Liver (tissue), 9 donors: Measurements from ENCODE around the gene NEUROG1. TPM values are rescaled to one million over a fixed set of nuclear protein-coding genes. Genes with fewer than 3 reads are reported as not detected.

ENCODE experiments used
- DNase-seq: peaks from one replicate; pipeline ENCODE4 v3.0.0-alpha.2; 2017; ENCODE audit warnings: low spot score
- H3K27ac ChIP-seq, 2 donors: one replicate each; pipeline ENCODE4 v1.7.0; 2013; ENCODE audit warnings: inconsistent platforms in 2 of 2, low read length in 2 of 2, control low read depth in 1 of 2, low read depth in 1 of 2, mild to moderate bottlenecking in 1 of 2
- H3K27me3 ChIP-seq, 4 donors: one replicate each; pipeline versions ENCODE4 v1.6.1 to v1.7.0; 2013; ENCODE audit warnings: low read length in 3 of 4, inconsistent platforms in 1 of 4, mild to moderate bottlenecking in 1 of 4, moderate library complexity in 1 of 4; ENCODE audit not compliant: control insufficient read depth in 4 of 4, insufficient read depth in 4 of 4
- H3K36me3 ChIP-seq, 4 donors: one replicate each; pipeline versions ENCODE4 v1.6.1 to v1.7.0; 2013; ENCODE audit warnings: low read length in 3 of 4, mild to moderate bottlenecking in 3 of 4, low read depth in 1 of 4, moderate library complexity in 1 of 4; ENCODE audit not compliant: control insufficient read depth in 4 of 4, insufficient read depth in 3 of 4
- H3K4me1 ChIP-seq, 4 donors: one replicate each; pipeline versions ENCODE4 v1.6.1 to v1.7.0; 2013; ENCODE audit warnings: low read length in 3 of 4, mild to moderate bottlenecking in 3 of 4, moderate library complexity in 1 of 4; ENCODE audit not compliant: control insufficient read depth in 4 of 4, insufficient read depth in 4 of 4
- H3K4me3 ChIP-seq, 3 donors: one replicate each; pipeline versions ENCODE4 v1.6.1 to v1.7.0; 2013; ENCODE audit warnings: low read length in 3 of 3, control low read depth in 1 of 3, low read depth in 1 of 3, mild to moderate bottlenecking in 1 of 3
- H3K9ac ChIP-seq, 2 donors: one replicate each; pipeline ENCODE4 v1.7.0; 2013; ENCODE audit warnings: low read length in 2 of 2, mild to moderate bottlenecking in 2 of 2, moderate library complexity in 2 of 2, control low read depth in 1 of 2, low read depth in 1 of 2
- H3K9me3 ChIP-seq, 4 donors: one replicate each; pipeline versions ENCODE4 v1.6.1 to v1.7.0; 2013; ENCODE audit warnings: low read length in 3 of 4; ENCODE audit not compliant: control insufficient read depth in 4 of 4
- EGR1 ChIP-seq, 2 donors: IDR thresholded peaks; 2 replicates each; pipeline ENCODE4 v1.6.1; 2016 to 2018; ENCODE audit warnings: antibody characterized with exemption in 2 of 2, low read depth in 2 of 2
- FOXA1 ChIP-seq: IDR thresholded peaks from 2 replicates; pipeline ENCODE4 v1.6.1; 2016; ENCODE audit warnings: antibody characterized with exemption
- FOXA2 ChIP-seq: IDR thresholded peaks from 2 replicates; pipeline ENCODE4 v1.6.1; 2016; ENCODE audit warnings: antibody characterized with exemption
- GABPA ChIP-seq, 2 donors: IDR thresholded peaks in 1 of 2; conservative IDR thresholded peaks in 1 of 2; 2 replicates each; pipeline ENCODE4 v1.6.1; 2016; ENCODE audit warnings: antibody characterized with exemption in 2 of 2, mild to moderate bottlenecking in 1 of 2, moderate library complexity in 1 of 2
- HNF4A ChIP-seq, 2 donors: conservative IDR thresholded peaks; 2 replicates each; pipeline ENCODE4 v1.6.1; 2016; ENCODE audit warnings: antibody characterized with exemption in 2 of 2, mild to moderate bottlenecking in 2 of 2
- HNF4G ChIP-seq: IDR thresholded peaks from 2 replicates; pipeline ENCODE4 v1.6.1; 2016; ENCODE audit warnings: antibody characterized with exemption
- JUND ChIP-seq, 2 donors: IDR thresholded peaks; 2 replicates each; pipeline ENCODE4 v1.6.1; 2016; ENCODE audit warnings: antibody characterized with exemption in 2 of 2
- NR2F2 ChIP-seq: IDR thresholded peaks from 2 replicates; pipeline ENCODE4 v1.6.1; 2016; ENCODE audit warnings: antibody characterized with exemption
- RAD21 ChIP-seq, 2 donors: IDR thresholded peaks; 2 replicates each; pipeline ENCODE4 v1.6.1; 2016; ENCODE audit warnings: antibody characterized with exemption in 2 of 2, mild to moderate bottlenecking in 2 of 2
- RXRA ChIP-seq, 2 donors: IDR thresholded peaks; 2 replicates each; pipeline ENCODE4 v1.6.1; 2017 to 2018; ENCODE audit warnings: antibody characterized with exemption in 2 of 2, mild to moderate bottlenecking in 1 of 2
- SP1 ChIP-seq: IDR thresholded peaks from 2 replicates; pipeline ENCODE4 v1.6.1; 2018; ENCODE audit warnings: antibody characterized with exemption, mild to moderate bottlenecking
- TAF1 ChIP-seq: conservative IDR thresholded peaks from 2 replicates; pipeline ENCODE4 v1.6.1; 2016; ENCODE audit warnings: antibody characterized with exemption, mild to moderate bottlenecking
- YY1 ChIP-seq: IDR thresholded peaks from 2 replicates; pipeline ENCODE4 v1.6.1; 2016; ENCODE audit warnings: antibody characterized with exemption, mild to moderate bottlenecking
- WGBS: extraction: QIAGEN DNeasy Blood & Tissue Kit; methylation state at CpG from one replicate; pipeline ENCODE4 v1.1.7; 2013; 5-methylcytosine and 5-hydroxymethylcytosine counted together
- polyA plus RNA-seq, 2 donors: library from polyadenylated mRNA; stranded (reverse) in 1 of 2; unstranded in 1 of 2; fragments of 200-250 nt in 1 of 2; fragments of >200 nt in 1 of 2; fragmentation: Nextera tagmentation in 1 of 2; extraction: Ambion mirVana in 1 of 2; gene quantifications; one replicate each; pipeline versions ENCODE4 v1.2.1 to v1.2.3, GENCODE V29; 2013 to 2015
- total RNA-seq, 2 donors: library from RNA; depleted of rRNA; stranded (reverse); fragments of >200 nt; gene quantifications; one replicate each; pipeline ENCODE4 v1.2.3, GENCODE V29; 2014
- TF ChIP-seq, protein P1 (sequence below): IDR thresholded peaks from 2 replicates; pipeline ENCODE4 v1.6.1; 2016; ENCODE audit warnings: antibody characterized with exemption
- TF ChIP-seq, protein P2 (sequence below): IDR thresholded peaks from 2 replicates; pipeline ENCODE4 v1.6.1; 2016; ENCODE audit warnings: antibody characterized with exemption
- TF ChIP-seq, protein P3 (sequence below): IDR thresholded peaks from 2 replicates; pipeline ENCODE4 v1.6.1; 2016; ENCODE audit warnings: antibody characterized with exemption
- TF ChIP-seq, protein P4 (sequence below): IDR thresholded peaks from 2 replicates; pipeline ENCODE4 v1.6.1; 2016; ENCODE audit warnings: antibody characterized with exemption, mild to moderate bottlenecking
- TF ChIP-seq, protein P5 (sequence below): fragments of 150-350 bp; IDR thresholded peaks from 2 replicates; pipeline ENCODE4 v1.5.1; 2017; ENCODE audit warnings: improper control_type of control experiment, low read depth, low read length; ENCODE audit not compliant: missing input control
- donor health status: healthy.
- donor health status: healthy.
- donor health status: healthy.
- donor health status: healthy.
- donor health status: healthy.

NEUROG1 gene
- total and polyA plus RNA-seq, 4 donors: not detected

DNA sequence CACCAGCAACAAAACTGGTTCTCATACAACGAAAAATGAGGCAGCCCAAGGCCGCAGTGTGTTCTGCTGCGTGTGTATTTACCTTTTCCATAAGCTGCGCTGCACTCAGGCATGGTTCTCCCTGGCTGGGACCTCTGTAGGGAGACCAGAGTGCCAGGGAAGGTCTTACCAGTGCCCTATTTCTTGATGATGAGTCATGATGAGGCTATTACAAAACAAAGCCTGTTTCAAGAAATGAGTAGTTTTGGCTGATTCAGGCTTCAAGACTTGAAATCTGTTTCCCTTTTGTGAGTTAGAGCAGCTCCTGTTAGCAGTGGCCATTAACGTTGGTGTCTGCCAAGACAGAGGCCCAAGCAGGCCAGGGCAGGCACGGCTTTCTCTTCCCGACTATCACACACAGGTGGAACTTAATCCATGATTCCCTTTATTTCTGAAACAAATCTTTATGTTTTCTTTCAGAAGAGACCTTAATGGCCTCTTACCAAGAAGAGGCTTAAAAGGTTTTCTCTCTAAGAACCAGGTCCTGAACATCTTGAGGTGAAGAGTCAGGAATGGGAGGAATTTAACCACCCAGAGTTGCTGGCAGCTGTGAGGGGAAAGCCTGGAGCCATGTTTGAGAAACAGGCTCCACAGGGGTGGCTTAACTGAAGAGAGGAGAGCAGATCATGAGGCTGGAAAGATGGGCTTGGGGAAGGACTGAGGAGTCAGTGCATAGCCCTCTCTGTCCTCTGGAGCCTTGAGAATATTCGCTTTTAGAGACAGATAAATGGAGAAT is 42.2 kb downstream of the NEUROG1 start:
- Histone ChIP-seq H3K4me1 (peaks cover 2 to 18% (median 12%) of the 10 kb centered on the region in 4 donors), H3K9me3 (no peaks in the 10 kb centered on the region), H3K9ac (no peak overlapping the region), H3K27ac (no peak overlapping the region), H3K36me3 (no peaks in the 10 kb centered on the region), H3K4me3 (no peak overlapping the region), H3K27me3 (peaks cover 2 to 16% (median 13%) of the 10 kb centered on the region in 4 donors)
- DNase-seq: no peak
- WGBS: 81% methylated on average over 8 of the region's 8 CpGs
- TF ChIP-seq JUND (IDR thresholded peaks at IDR 0.05): no peak
- TF ChIP-seq RXRA (IDR thresholded peaks at IDR 0.05): no peak
- no peak for TF ChIP-seq TAF1
- TF ChIP-seq FOXA2: no peak
- TF ChIP-seq, protein P1, sequence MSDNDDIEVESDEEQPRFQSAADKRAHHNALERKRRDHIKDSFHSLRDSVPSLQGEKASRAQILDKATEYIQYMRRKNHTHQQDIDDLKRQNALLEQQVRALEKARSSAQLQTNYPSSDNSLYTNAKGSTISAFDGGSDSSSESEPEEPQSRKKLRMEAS: no peak
- TF ChIP-seq FOXA1: no peak
- TF ChIP-seq, protein P2, sequence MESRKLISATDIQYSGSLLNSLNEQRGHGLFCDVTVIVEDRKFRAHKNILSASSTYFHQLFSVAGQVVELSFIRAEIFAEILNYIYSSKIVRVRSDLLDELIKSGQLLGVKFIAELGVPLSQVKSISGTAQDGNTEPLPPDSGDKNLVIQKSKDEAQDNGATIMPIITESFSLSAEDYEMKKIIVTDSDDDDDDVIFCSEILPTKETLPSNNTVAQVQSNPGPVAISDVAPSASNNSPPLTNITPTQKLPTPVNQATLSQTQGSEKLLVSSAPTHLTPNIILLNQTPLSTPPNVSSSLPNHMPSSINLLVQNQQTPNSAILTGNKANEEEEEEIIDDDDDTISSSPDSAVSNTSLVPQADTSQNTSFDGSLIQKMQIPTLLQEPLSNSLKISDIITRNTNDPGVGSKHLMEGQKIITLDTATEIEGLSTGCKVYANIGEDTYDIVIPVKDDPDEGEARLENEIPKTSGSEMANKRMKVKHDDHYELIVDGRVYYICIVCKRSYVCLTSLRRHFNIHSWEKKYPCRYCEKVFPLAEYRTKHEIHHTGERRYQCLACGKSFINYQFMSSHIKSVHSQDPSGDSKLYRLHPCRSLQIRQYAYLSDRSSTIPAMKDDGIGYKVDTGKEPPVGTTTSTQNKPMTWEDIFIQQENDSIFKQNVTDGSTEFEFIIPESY: no peak
- TF ChIP-seq, protein P3, sequence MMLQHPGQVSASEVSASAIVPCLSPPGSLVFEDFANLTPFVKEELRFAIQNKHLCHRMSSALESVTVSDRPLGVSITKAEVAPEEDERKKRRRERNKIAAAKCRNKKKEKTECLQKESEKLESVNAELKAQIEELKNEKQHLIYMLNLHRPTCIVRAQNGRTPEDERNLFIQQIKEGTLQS: no peak
- no peak for TF ChIP-seq GABPA (IDR thresholded peaks at IDR 0.05 in 1 of 2, conservative IDR thresholded peaks at IDR 0.05 in 1 of 2)
- TF ChIP-seq YY1: no peak
- TF ChIP-seq RAD21 (IDR thresholded peaks at IDR 0.05): no peak
- TF ChIP-seq HNF4A (conservative IDR thresholded peaks at IDR 0.05): no peak
- no peak for TF ChIP-seq HNF4G
- no peak for TF ChIP-seq EGR1 (IDR thresholded peaks at IDR 0.05; ENCODE audit: low read depth in 2 of 2)
- TF ChIP-seq NR2F2: no peak
- TF ChIP-seq, protein P4, sequence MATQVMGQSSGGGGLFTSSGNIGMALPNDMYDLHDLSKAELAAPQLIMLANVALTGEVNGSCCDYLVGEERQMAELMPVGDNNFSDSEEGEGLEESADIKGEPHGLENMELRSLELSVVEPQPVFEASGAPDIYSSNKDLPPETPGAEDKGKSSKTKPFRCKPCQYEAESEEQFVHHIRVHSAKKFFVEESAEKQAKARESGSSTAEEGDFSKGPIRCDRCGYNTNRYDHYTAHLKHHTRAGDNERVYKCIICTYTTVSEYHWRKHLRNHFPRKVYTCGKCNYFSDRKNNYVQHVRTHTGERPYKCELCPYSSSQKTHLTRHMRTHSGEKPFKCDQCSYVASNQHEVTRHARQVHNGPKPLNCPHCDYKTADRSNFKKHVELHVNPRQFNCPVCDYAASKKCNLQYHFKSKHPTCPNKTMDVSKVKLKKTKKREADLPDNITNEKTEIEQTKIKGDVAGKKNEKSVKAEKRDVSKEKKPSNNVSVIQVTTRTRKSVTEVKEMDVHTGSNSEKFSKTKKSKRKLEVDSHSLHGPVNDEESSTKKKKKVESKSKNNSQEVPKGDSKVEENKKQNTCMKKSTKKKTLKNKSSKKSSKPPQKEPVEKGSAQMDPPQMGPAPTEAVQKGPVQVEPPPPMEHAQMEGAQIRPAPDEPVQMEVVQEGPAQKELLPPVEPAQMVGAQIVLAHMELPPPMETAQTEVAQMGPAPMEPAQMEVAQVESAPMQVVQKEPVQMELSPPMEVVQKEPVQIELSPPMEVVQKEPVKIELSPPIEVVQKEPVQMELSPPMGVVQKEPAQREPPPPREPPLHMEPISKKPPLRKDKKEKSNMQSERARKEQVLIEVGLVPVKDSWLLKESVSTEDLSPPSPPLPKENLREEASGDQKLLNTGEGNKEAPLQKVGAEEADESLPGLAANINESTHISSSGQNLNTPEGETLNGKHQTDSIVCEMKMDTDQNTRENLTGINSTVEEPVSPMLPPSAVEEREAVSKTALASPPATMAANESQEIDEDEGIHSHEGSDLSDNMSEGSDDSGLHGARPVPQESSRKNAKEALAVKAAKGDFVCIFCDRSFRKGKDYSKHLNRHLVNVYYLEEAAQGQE: no peak
- TF ChIP-seq, protein P5, sequence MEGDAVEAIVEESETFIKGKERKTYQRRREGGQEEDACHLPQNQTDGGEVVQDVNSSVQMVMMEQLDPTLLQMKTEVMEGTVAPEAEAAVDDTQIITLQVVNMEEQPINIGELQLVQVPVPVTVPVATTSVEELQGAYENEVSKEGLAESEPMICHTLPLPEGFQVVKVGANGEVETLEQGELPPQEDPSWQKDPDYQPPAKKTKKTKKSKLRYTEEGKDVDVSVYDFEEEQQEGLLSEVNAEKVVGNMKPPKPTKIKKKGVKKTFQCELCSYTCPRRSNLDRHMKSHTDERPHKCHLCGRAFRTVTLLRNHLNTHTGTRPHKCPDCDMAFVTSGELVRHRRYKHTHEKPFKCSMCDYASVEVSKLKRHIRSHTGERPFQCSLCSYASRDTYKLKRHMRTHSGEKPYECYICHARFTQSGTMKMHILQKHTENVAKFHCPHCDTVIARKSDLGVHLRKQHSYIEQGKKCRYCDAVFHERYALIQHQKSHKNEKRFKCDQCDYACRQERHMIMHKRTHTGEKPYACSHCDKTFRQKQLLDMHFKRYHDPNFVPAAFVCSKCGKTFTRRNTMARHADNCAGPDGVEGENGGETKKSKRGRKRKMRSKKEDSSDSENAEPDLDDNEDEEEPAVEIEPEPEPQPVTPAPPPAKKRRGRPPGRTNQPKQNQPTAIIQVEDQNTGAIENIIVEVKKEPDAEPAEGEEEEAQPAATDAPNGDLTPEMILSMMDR: no peak
- TF ChIP-seq SP1: no peak
